Fibroblast of mammary gland (primary cell): ENCODE measurements around the gene CEACAM6.

Experiments
- DNase-seq: peaks from one replicate; pipeline ENCODE4 v3.0.0-alpha.2; 2010; ENCODE audit warnings: low read depth
- H3K4me3 ChIP-seq: 2 replicates; pipeline ENCODE4 v1.5.1; 2011; ENCODE audit warnings: low read depth, mild to moderate bottlenecking, low read length, moderate library complexity; ENCODE audit not compliant: control insufficient read depth
- TF ChIP-seq, protein P1 (sequence below): conservative IDR thresholded peaks from 2 replicates; pipeline ENCODE4 v1.5.1; 2011; ENCODE audit warnings: low read depth, low read length, inconsistent platforms; ENCODE audit not compliant: control insufficient read depth, insufficient read depth

The CEACAM6 gene

DNA sequence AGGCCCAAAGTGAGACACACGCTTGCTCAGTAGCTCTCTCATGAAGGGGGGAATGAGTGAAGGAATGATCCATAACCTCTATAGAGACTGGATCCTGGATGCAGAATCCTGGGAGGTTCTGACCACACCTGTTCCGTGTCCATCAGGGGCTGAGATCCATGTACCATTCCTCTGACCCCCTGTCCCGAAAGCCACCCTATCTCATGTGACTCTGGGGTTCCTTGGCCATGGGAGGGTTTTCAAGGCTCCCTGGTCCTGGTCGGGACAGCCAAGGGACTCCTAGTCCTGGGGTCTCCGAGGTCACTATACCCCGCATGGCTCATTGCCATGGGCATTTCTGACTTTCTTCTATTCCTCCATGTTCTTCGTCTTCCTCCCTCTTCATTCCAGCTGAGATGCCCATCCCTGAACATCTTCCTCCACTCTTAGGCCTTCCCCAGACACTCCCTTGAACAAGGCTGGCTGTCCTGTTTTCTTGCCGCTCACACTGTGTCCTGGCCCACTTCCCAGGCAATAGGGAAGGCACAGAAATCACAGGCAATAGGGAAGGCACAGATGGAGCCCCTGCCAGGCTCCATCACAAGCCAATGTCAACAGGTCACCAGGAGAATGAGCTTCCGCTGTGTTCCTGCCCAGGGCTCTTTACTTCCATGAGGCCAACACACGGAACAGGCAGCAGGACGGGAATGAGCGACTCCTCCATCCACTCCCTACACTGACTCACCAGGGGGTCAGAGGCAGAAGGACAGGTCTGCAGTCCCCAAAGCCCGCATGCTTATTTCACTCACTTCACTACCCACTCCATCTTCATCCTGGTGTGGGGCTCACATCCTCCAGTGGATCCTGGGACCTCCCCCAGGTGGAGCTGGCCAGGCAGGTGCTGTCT is 43.7 kb upstream of the CEACAM6 start:
- TF ChIP-seq, protein P1, sequence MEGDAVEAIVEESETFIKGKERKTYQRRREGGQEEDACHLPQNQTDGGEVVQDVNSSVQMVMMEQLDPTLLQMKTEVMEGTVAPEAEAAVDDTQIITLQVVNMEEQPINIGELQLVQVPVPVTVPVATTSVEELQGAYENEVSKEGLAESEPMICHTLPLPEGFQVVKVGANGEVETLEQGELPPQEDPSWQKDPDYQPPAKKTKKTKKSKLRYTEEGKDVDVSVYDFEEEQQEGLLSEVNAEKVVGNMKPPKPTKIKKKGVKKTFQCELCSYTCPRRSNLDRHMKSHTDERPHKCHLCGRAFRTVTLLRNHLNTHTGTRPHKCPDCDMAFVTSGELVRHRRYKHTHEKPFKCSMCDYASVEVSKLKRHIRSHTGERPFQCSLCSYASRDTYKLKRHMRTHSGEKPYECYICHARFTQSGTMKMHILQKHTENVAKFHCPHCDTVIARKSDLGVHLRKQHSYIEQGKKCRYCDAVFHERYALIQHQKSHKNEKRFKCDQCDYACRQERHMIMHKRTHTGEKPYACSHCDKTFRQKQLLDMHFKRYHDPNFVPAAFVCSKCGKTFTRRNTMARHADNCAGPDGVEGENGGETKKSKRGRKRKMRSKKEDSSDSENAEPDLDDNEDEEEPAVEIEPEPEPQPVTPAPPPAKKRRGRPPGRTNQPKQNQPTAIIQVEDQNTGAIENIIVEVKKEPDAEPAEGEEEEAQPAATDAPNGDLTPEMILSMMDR, result no peak
- no peak overlapping the region for H3K4me3 ChIP-seq
- DNase-seq, result no peak

DNA sequence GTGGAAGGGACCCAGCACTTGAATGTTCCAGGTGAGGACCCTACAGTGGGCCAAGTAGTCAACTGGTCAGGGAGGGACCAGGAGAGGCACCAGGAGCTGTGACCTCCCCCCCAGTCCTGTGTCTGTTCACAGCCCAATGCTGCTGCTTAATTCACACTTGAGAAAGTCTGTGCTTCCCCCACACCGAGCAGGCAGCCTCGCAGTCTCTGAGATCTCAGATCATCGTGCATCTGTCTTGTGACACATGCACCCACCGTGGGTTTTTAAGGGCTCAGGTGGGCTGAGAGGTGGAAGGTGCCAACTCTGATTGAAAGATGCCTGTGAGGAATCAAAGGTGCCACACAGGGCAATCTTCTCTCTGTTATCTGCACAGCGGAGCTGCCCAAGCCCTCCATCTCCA is 40.7 kb upstream of the CEACAM6 start:
- TF ChIP-seq, protein P1, result no peak
- no peak for DNase-seq
- H3K4me3 ChIP-seq, result no peak overlapping the region

DNA sequence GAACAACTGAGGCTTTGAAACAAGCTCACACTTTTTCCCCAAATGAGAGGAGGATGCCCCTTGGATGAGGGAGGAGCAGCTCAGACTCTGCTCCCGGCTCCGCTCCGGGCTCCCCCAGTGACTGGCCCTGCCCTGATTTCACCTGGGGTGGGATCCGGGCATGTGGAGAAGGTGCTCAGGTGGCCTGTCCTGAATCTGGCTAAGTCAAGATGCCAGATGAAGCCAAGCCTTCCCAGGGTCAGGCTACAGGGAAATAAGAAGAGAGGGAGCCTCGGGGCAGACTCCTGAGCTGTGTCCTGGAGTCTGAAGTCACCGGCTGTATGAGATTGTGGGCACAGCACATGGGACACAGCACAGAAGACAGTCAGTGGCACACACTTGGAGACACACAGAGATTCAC is 36.6 kb upstream of the CEACAM6 start:
- TF ChIP-seq, protein P1, result no peak
- no peak overlapping the region for H3K4me3 ChIP-seq
- no peak for DNase-seq

DNA sequence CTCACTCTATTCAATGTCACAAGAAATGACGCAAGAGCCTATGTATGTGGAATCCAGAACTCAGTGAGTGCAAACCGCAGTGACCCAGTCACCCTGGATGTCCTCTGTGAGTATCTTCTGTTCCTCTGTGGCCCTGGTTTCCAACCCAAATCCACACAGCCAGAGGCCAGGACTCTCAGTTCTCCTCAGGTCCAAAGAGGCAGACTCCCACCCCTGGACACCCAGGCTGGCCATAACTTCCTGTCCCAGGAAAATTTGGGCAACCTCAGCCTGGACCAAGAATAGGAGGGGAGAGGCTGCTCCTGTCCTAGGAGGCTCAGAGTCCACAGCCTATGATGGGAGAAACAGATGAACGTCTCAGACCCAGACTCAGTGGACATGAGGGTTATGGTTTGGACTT is 35.2 kb upstream of the CEACAM6 start:
- DNase-seq, result no peak
- no peak overlapping the region for H3K4me3 ChIP-seq
- TF ChIP-seq, protein P1, result no peak

DNA sequence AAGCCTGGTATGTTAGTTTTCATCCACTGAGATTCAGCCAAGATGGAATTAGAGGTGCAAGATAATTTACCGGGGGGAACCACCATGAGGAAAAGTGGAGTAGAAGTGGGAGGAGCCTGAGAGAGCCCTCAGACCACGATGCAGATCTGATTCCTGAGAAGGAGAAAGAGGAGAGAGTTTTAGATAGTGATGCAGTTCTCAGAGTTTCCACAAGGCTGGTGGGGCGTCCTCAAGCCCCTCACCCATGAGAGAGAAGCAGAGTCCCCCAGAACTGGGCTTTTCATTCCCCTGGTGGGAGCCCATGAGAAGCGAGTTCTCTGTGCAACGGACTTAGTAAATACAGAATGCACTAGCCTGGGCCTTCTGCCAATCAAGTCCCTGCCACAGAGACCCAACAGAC is 28.8 kb upstream of the CEACAM6 start:
- TF ChIP-seq, protein P1, result no peak
- no peak overlapping the region for H3K4me3 ChIP-seq
- DNase-seq, result no peak

DNA sequence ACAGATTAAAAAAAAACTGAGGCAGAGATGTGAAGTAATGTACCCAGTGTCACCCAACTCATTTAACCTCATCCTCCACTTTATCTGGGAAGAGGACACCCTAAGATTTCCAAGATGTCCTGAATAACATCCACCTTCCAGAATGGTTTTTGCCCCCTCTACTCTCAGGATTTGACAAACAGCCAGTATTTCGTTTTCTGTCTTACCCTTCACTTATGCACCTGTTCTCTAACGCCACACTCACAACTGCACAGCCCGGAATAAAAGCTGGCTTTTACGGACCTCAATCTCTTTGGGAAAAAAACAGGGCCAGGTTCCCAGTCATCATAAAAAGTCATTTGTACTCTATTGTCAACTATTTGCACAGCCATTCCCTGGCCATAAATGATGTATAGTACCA is 21.2 kb upstream of the CEACAM6 start:
- TF ChIP-seq, protein P1, result no peak
- no peak for DNase-seq
- no peak overlapping the region for H3K4me3 ChIP-seq
